Skeletal muscle satellite cell (primary cell): ENCODE data around the gene APC2.
"Not testable (repeated sequence)": the region's sequence is repeated elsewhere in the genome, so short reads cannot be mapped to it uniquely, and the experiment has no call there.

Experiments used
- H3K27me3 ChIP-seq: 2 replicates; pipeline ENCODE4 v1.7.0; 2013; ENCODE audit warnings: low read length; ENCODE audit not compliant: control insufficient read depth, insufficient read depth
- H3K36me3 ChIP-seq: 2 replicates; pipeline ENCODE4 v1.7.0; 2013; ENCODE audit warnings: mild to moderate bottlenecking, control low read depth, low read length; ENCODE audit not compliant: insufficient read depth
- H3K4me1 ChIP-seq: 2 replicates; pipeline ENCODE4 v1.7.0; 2013; ENCODE audit warnings: low read length; ENCODE audit not compliant: control insufficient read depth, insufficient read depth
- H3K4me2 ChIP-seq: 2 replicates; pipeline ENCODE4 v1.7.0; 2013; ENCODE audit warnings: mild to moderate bottlenecking, low read length
- H3K4me3 ChIP-seq: 2 replicates; pipeline ENCODE4 v1.7.0; 2013; ENCODE audit warnings: low read length
- H3K9ac ChIP-seq: 2 replicates; pipeline ENCODE4 v1.7.0; 2013; ENCODE audit warnings: mild to moderate bottlenecking, low read depth, low read length, moderate library complexity
- H3K9me3 ChIP-seq: replicated peaks from 2 replicates; pipeline ENCODE4 v1.7.0; 2013; ENCODE audit warnings: mild to moderate bottlenecking, control low read depth, low read length

Gene APC2

GRCh38 chr19:1511318-1512317, 61.7 kb downstream of the APC2 start:
- H3K36me3 ChIP-seq = no peaks in the 10 kb centered on the region
- no peaks in the 10 kb centered on the region for H3K9me3 ChIP-seq
- H3K4me2 ChIP-seq = no peak overlapping the region
- peaks cover 15% of the 10 kb centered on the region for H3K4me1 ChIP-seq
- no peak overlapping the region for H3K9ac ChIP-seq
- H3K27me3 ChIP-seq = peaks cover 12% of the 10 kb centered on the region
- no peak overlapping the region for H3K4me3 ChIP-seq

DNA sequence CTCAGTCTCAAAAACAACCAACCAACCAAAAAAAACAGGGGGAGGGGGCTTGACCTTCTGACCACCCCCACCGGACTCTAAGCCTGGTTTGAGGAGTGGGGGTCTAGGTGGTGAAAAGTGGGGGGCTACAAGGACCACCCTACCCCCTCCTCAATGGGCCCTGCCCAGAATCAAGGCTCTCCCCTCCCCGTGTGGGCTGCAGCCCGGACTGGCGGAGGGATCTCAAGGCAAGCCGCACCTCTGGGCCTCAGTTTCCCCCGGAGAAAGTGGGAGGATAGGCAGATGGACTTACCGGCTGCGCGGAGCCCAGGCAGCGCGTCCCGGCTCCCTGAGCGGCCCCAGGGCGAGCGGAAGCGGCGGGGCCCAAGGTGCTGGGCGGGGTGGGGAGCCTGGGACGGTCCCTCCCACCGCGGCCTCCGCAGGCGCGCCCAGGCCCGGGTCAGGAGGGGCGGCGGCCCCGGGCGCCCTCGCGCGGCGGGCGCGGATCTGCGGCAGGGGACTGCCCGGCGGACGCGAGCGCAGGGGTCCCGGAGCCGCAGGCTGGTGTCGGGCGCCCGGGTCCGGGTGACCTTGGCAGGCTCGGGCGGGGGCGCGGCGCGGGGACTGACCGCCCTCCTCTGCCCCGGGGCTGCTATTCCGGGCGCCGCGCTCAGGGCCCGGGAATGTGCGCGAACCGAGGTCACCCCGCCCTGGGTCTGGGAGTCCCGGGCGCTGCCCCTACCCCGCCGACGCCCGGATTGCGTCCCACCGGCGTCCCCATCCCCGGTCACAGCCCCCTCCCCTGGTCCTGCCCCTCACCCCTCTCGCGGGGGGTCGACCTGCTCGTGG, 63.0 kb downstream of the APC2 start, which contains the start of gene ADAMTSL5:
Gene ADAMTSL5, minus strand, starts transcription at position 349 of the 828 bp plus-strand sequence. CDS start 2,076 bp downstream, outside the sequence.
- Histone ChIP-seq H3K4me1 (peaks cover 15% of the 10 kb centered on the region), H3K9ac (peak within 1 kb of the TSS; percentile 68), H3K36me3 (no peaks in the 10 kb centered on the region), H3K4me3 (peak within 1 kb of the TSS; percentile 68), H3K9me3 (no peaks in the 10 kb centered on the region), H3K4me2 (peak within 1 kb of the TSS; percentile 81), H3K27me3 (peaks cover 12% of the 10 kb centered on the region)

- Histone ChIP-seq H3K4me3 (peak overlapping the region; percentile 68), H3K27me3 (peaks cover 18% of the 10 kb centered on the region), H3K9me3 (no peaks in the 10 kb centered on the region), H3K9ac (peak overlapping the region; percentile 68), H3K4me2 (peak overlapping the region; percentile 81), H3K36me3 (no peaks in the 10 kb centered on the region), H3K4me1 (peaks cover 15% of the 10 kb centered on the region)
Observed at GRCh38 chr19:1513499-1514294, 63.8 kb downstream of the APC2 start.

GRCh38 chr19:1514295-1514661, 64.4 kb downstream of the APC2 start:
- Histone ChIP-seq H3K9ac (no peak overlapping the region), H3K9me3 (no peaks in the 10 kb centered on the region), H3K4me3 (no peak overlapping the region), H3K4me1 (peaks cover 15% of the 10 kb centered on the region), H3K4me2 (no peak overlapping the region), H3K36me3 (no peaks in the 10 kb centered on the region), H3K27me3 (peaks cover 23% of the 10 kb centered on the region)

GRCh38 chr19:1514986-1515721, 65.2 kb downstream of the APC2 start:
- Histone ChIP-seq H3K4me3 (no peak overlapping the region), H3K9me3 (no peaks in the 10 kb centered on the region), H3K9ac (no peak overlapping the region), H3K4me2 (no peak overlapping the region), H3K27me3 (peaks cover 23% of the 10 kb centered on the region), H3K36me3 (no peaks in the 10 kb centered on the region), H3K4me1 (peaks cover 14% of the 10 kb centered on the region)

GRCh38 chr19:1516395-1516753, 66.5 kb downstream of the APC2 start:
- peaks cover 23% of the 10 kb centered on the region for H3K27me3 ChIP-seq
- no peak overlapping the region for H3K4me2 ChIP-seq
- H3K9me3 ChIP-seq = no peaks in the 10 kb centered on the region
- H3K9ac ChIP-seq = no peak overlapping the region
- H3K4me1 ChIP-seq = peaks cover 9% of the 10 kb centered on the region
- no peak overlapping the region for H3K4me3 ChIP-seq
- no peaks in the 10 kb centered on the region for H3K36me3 ChIP-seq

- Histone ChIP-seq H3K4me2 (no peak overlapping the region), H3K4me3 (no peak overlapping the region), H3K9ac (no peak overlapping the region), H3K36me3 (no peaks in the 10 kb centered on the region), H3K4me1 (no peaks in the 10 kb centered on the region), H3K27me3 (peaks cover 36% of the 10 kb centered on the region), H3K9me3 (no peaks in the 10 kb centered on the region)
Observed at GRCh38 chr19:1518471-1518870, 68.5 kb downstream of the APC2 start.

- peaks cover 40% of the 10 kb centered on the region for H3K27me3 ChIP-seq
- not testable (repeated sequence) for H3K4me1 ChIP-seq, H3K4me2 ChIP-seq, H3K9ac ChIP-seq, H3K4me3 ChIP-seq, H3K9me3 ChIP-seq, H3K36me3 ChIP-seq
Observed at GRCh38 chr19:1519802-1520201, 69.9 kb downstream of the APC2 start.

DNA sequence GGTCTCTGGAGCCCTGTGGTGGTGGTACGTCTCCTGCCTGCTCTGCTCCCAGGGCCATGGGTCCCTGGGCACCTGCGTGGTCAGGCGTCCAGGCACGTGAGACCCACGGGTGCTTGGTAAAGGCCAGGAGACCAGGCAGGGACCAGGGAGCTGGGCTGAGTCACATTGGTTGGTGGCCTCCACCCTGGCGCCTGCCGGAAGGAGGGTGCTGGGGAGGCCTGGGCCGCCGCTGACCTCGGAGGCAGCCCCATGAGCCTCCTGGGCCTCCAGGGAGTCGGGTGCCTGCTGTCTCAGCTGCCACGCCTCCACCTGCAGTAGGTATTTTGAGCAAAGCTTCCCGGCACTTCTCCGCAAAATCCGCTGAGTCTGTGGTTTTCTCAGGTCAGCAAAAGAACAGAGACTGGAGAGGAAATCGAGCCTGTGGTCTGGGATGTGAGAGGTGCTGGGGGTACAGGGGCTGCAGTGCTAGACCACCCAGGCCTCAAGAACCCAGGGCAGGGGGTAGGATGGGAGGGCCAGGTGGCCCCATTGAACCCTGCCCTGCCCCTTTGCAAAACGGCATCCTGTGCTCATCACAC, 70.4 kb downstream of the APC2 start:
- H3K4me1 ChIP-seq = no peaks in the 10 kb centered on the region
- H3K9me3 ChIP-seq = no peaks in the 10 kb centered on the region
- H3K27me3 ChIP-seq = peaks cover 44% of the 10 kb centered on the region
- H3K36me3 ChIP-seq = no peaks in the 10 kb centered on the region
- no peak overlapping the region for H3K4me3 ChIP-seq
- H3K4me2 ChIP-seq = no peak overlapping the region
- H3K9ac ChIP-seq = no peak overlapping the region

- Histone ChIP-seq H3K4me1 (no peaks in the 10 kb centered on the region), H3K4me3 (no peak overlapping the region), H3K36me3 (no peaks in the 10 kb centered on the region), H3K27me3 (peaks cover 45% of the 10 kb centered on the region), H3K9ac (no peak overlapping the region), H3K4me2 (no peak overlapping the region), H3K9me3 (no peaks in the 10 kb centered on the region)
Observed at GRCh38 chr19:1521636-1522035, 71.7 kb downstream of the APC2 start.
